ENCODE measurements around the gene PPP2R2B.

PPP2R2B gene

GRCh38 chr5:146720107-146720506, 158.4 kb downstream of the PPP2R2B start:
- no peak for DNase-seq (ENCODE audit: low read depth)
- no peak overlapping the region for H3K4me3 ChIP-seq (ENCODE audit: low read depth, low read length)

- DNase-seq (ENCODE audit: low read depth): no peak
- H3K4me3 ChIP-seq (ENCODE audit: low read depth, low read length): no peak overlapping the region
Observed at GRCh38 chr5:146719179-146719578, 159.4 kb downstream of the PPP2R2B start.

- DNase-seq (ENCODE audit: low read depth): no peak
- no peak overlapping the region for H3K4me3 ChIP-seq (ENCODE audit: low read depth, low read length)
Observed at GRCh38 chr5:146718609-146719008, 159.9 kb downstream of the PPP2R2B start.

GRCh38 chr5:146717951-146718350, 160.6 kb downstream of the PPP2R2B start:
- no peak overlapping the region for H3K4me3 ChIP-seq (ENCODE audit: low read depth, low read length)

GRCh38 chr5:146716636-146717035, 161.9 kb downstream of the PPP2R2B start:
- no peak overlapping the region for H3K4me3 ChIP-seq (ENCODE audit: low read depth, low read length)
- DNase-seq (ENCODE audit: low read depth): no peak

More at GRCh38 chr5:146717951-146718350, 160.6 kb downstream of the PPP2R2B start:
- DNase-seq (ENCODE audit: low read depth): no peak

GRCh38 chr5:146710348-146710747, 168.2 kb downstream of the PPP2R2B start:
- no peak overlapping the region for H3K4me3 ChIP-seq (ENCODE audit: low read depth, low read length)
- DNase-seq (ENCODE audit: low read depth): no peak

GRCh38 chr5:146707316-146707715, 171.2 kb downstream of the PPP2R2B start:
- no peak for DNase-seq (ENCODE audit: low read depth)
- no peak overlapping the region for H3K4me3 ChIP-seq (ENCODE audit: low read depth, low read length)

- no peak for DNase-seq (ENCODE audit: low read depth)
- H3K4me3 ChIP-seq (ENCODE audit: low read depth, low read length): no peak overlapping the region
Observed at GRCh38 chr5:146706321-146706972, 172.1 kb downstream of the PPP2R2B start.

- H3K4me3 ChIP-seq (ENCODE audit: low read depth, low read length): no peak overlapping the region
- DNase-seq (ENCODE audit: low read depth): no peak
Observed at GRCh38 chr5:146704949-146705665, 173.4 kb downstream of the PPP2R2B start.

- no peak overlapping the region for H3K4me3 ChIP-seq (ENCODE audit: low read depth, low read length)
- DNase-seq (ENCODE audit: low read depth): no peak
Observed at GRCh38 chr5:146703899-146704298, 174.7 kb downstream of the PPP2R2B start.

GRCh38 chr5:146703499-146703898, 175.1 kb downstream of the PPP2R2B start:
- DNase-seq (ENCODE audit: low read depth): no peak
- H3K4me3 ChIP-seq (ENCODE audit: low read depth, low read length): no peak overlapping the region

- no peak for DNase-seq (ENCODE audit: low read depth)
Observed at GRCh38 chr5:146699664-146700418, 178.7 kb downstream of the PPP2R2B start.

GRCh38 chr5:146699138-146699537, 179.4 kb downstream of the PPP2R2B start:
- no peak for DNase-seq (ENCODE audit: low read depth)
- no peak overlapping the region for H3K4me3 ChIP-seq (ENCODE audit: low read depth, low read length)

More at GRCh38 chr5:146699664-146700418, 178.7 kb downstream of the PPP2R2B start:
- H3K4me3 ChIP-seq (ENCODE audit: low read depth, low read length): no peak overlapping the region

GRCh38 chr5:146698651-146699050, 179.9 kb downstream of the PPP2R2B start:
- no peak for DNase-seq (ENCODE audit: low read depth)

GRCh38 chr5:146697211-146697610, 181.3 kb downstream of the PPP2R2B start:
- H3K4me3 ChIP-seq (ENCODE audit: low read depth, low read length): no peak overlapping the region
- DNase-seq (ENCODE audit: low read depth): no peak

More at GRCh38 chr5:146698651-146699050, 179.9 kb downstream of the PPP2R2B start:
- H3K4me3 ChIP-seq (ENCODE audit: low read depth, low read length): no peak overlapping the region

GRCh38 chr5:146695646-146696045, 182.9 kb downstream of the PPP2R2B start:
- no peak for DNase-seq (ENCODE audit: low read depth)
- no peak overlapping the region for H3K4me3 ChIP-seq (ENCODE audit: low read depth, low read length)

- no peak for DNase-seq (ENCODE audit: low read depth)
- H3K4me3 ChIP-seq (ENCODE audit: low read depth, low read length): no peak overlapping the region
Observed at GRCh38 chr5:146690880-146691355, 187.6 kb downstream of the PPP2R2B start.

GRCh38 chr5:146687630-146688029, 190.9 kb downstream of the PPP2R2B start:
- H3K4me3 ChIP-seq (ENCODE audit: low read depth, low read length): no peak overlapping the region
- DNase-seq (ENCODE audit: low read depth): no peak

GRCh38 chr5:146683861-146684260, 194.7 kb downstream of the PPP2R2B start:
- no peak overlapping the region for H3K4me3 ChIP-seq (ENCODE audit: low read depth, low read length)
- no peak for DNase-seq (ENCODE audit: low read depth)

- no peak for DNase-seq (ENCODE audit: low read depth)
- H3K4me3 ChIP-seq (ENCODE audit: low read depth, low read length): no peak overlapping the region
Observed at GRCh38 chr5:146682899-146683532, 195.5 kb downstream of the PPP2R2B start.

Measured in skeletal muscle cell (primary cell).